ENCODE results near the gene PIK3R6.
A peak's percentile ranks its signal among the peaks of the same experiment; 100 is the strongest.

The PIK3R6 gene

GRCh38 chr17:8867361-8867981, at the start of gene PIK3R6:
PIK3R6 (minus strand) TSS chr17:8867674; CDS start chr17:8849794, 17,880 bp downstream.
- no peak for DNase-seq

GRCh38 chr17:8916466-8916865, 49.0 kb upstream of the PIK3R6 start:
- DNase-seq, result no peak

- DNase-seq, result no peak
Measured at GRCh38 chr17:8914554-8914953, 47.1 kb upstream of the PIK3R6 start.

- no peak for DNase-seq
Measured at GRCh38 chr17:8913879-8914278, 46.4 kb upstream of the PIK3R6 start.

GRCh38 chr17:8913091-8913490, 45.6 kb upstream of the PIK3R6 start:
- no peak for DNase-seq

- no peak for DNase-seq
Measured at GRCh38 chr17:8912084-8912981, 44.9 kb upstream of the PIK3R6 start.

GRCh38 chr17:8910969-8911604, 43.6 kb upstream of the PIK3R6 start:
- no peak for DNase-seq

- no peak for DNase-seq
Measured at GRCh38 chr17:8909586-8910270, 42.3 kb upstream of the PIK3R6 start.

GRCh38 chr17:8905331-8905730, 37.9 kb upstream of the PIK3R6 start:
- no peak for DNase-seq

- DNase-seq, result no peak
Measured at GRCh38 chr17:8904686-8905085, 37.2 kb upstream of the PIK3R6 start.

GRCh38 chr17:8904201-8904600, 36.7 kb upstream of the PIK3R6 start:
- DNase-seq, result no peak

GRCh38 chr17:8900626-8901585, 33.4 kb upstream of the PIK3R6 start:
- no peak for DNase-seq

- DNase-seq, result no peak
Measured at GRCh38 chr17:8900207-8900606, 32.7 kb upstream of the PIK3R6 start.

GRCh38 chr17:8898636-8899035, 31.2 kb upstream of the PIK3R6 start:
- DNase-seq, result no peak

- DNase-seq, result no peak
Measured at GRCh38 chr17:8898126-8898525, 30.7 kb upstream of the PIK3R6 start.

- no peak for DNase-seq
Measured at GRCh38 chr17:8896641-8897635, 29.5 kb upstream of the PIK3R6 start.

GRCh38 chr17:8896087-8896486, 28.6 kb upstream of the PIK3R6 start:
- no peak for DNase-seq

- DNase-seq, result peak; percentile 39 to 42
Measured at GRCh38 chr17:8894673-8895578, 27.5 kb upstream of the PIK3R6 start.

GRCh38 chr17:8894202-8894671, 26.8 kb upstream of the PIK3R6 start:
- no peak for DNase-seq
